RWPE2 (cell line): ENCODE data around the gene WAPL.

ENCODE experiments used
- ATAC-seq: fragments of 200-7000 bp; cut with Tn5 transposase; 3 replicates; pipeline ENCODE4 v1.9.1; 2021; ENCODE audit warnings: low read depth
- DNase-seq: peaks from one replicate; pipeline ENCODE4 v3.0.0-alpha.2; 2020; ENCODE audit warnings: low spot score
- H3K27ac ChIP-seq: fragments of 450-650 bp; 2 replicates; pipeline ENCODE4 v1.5.1; 2017; ENCODE audit warnings: mild to moderate bottlenecking; ENCODE audit not compliant: poor library complexity, severe bottlenecking
- H3K27me3 ChIP-seq: fragments of 250-450 bp; sonication (Bioruptor Pico); 2 replicates; pipeline ENCODE4 v1.5.1; 2021; ENCODE audit warnings: mild to moderate bottlenecking, moderate library complexity; ENCODE audit not compliant: insufficient read depth, poor library complexity, severe bottlenecking
- H3K36me3 ChIP-seq: fragments of 250-450 bp; sonication (Bioruptor Pico); 2 replicates; pipeline ENCODE4 v1.5.1; 2020; ENCODE audit warnings: low read depth, mild to moderate bottlenecking, moderate library complexity
- H3K4me1 ChIP-seq: fragments of 250-450 bp; sonication (Bioruptor Pico); 2 replicates; pipeline ENCODE4 v1.5.1; 2021; ENCODE audit warnings: mild to moderate bottlenecking, moderate library complexity; ENCODE audit not compliant: insufficient read depth, poor library complexity, severe bottlenecking
- H3K4me3 ChIP-seq: fragments of 250-450 bp; sonication (Bioruptor Pico); 2 replicates; pipeline ENCODE4 v1.5.1; 2021; ENCODE audit warnings: mild to moderate bottlenecking, moderate library complexity; ENCODE audit not compliant: severe bottlenecking
- H3K9me3 ChIP-seq: fragments of 250-450 bp; sonication (Bioruptor Pico); 2 replicates; pipeline ENCODE4 v1.5.1; 2021; ENCODE audit warnings: mild to moderate bottlenecking, moderate library complexity; ENCODE audit not compliant: severe bottlenecking
- TF ChIP-seq, protein P1 (sequence below): fragments of 450-650 bp; IDR thresholded peaks from one replicate; pipeline ENCODE4 v1.5.1; 2017; ENCODE audit warnings: mild to moderate bottlenecking, moderate library complexity; ENCODE audit not compliant: poor library complexity, severe bottlenecking

Gene WAPL

GRCh38 chr10:86411281-86411841 lies 110.2 kb downstream of the WAPL start:
- peaks cover 3% of the 10 kb centered on the region for H3K9me3 ChIP-seq
- TF ChIP-seq, protein P1, sequence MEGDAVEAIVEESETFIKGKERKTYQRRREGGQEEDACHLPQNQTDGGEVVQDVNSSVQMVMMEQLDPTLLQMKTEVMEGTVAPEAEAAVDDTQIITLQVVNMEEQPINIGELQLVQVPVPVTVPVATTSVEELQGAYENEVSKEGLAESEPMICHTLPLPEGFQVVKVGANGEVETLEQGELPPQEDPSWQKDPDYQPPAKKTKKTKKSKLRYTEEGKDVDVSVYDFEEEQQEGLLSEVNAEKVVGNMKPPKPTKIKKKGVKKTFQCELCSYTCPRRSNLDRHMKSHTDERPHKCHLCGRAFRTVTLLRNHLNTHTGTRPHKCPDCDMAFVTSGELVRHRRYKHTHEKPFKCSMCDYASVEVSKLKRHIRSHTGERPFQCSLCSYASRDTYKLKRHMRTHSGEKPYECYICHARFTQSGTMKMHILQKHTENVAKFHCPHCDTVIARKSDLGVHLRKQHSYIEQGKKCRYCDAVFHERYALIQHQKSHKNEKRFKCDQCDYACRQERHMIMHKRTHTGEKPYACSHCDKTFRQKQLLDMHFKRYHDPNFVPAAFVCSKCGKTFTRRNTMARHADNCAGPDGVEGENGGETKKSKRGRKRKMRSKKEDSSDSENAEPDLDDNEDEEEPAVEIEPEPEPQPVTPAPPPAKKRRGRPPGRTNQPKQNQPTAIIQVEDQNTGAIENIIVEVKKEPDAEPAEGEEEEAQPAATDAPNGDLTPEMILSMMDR, result no peak
- no peaks in the 10 kb centered on the region for H3K27me3 ChIP-seq
- no peaks in the 10 kb centered on the region for H3K36me3 ChIP-seq
- no peak overlapping the region for H3K27ac ChIP-seq
- H3K4me1 ChIP-seq, result no peaks in the 10 kb centered on the region
- no peak overlapping the region for H3K4me3 ChIP-seq
- DNase-seq, result no peak
- peak; percentile 69 for ATAC-seq

- no peaks in the 10 kb centered on the region for H3K27me3 ChIP-seq
- TF ChIP-seq, protein P1, result no peak
- H3K4me3 ChIP-seq, result no peak overlapping the region
- H3K36me3 ChIP-seq, result no peaks in the 10 kb centered on the region
- ATAC-seq, result peak; percentile 63; the same call in 2 of the 3 replicates
- H3K9me3 ChIP-seq, result peaks cover 3% of the 10 kb centered on the region
- H3K27ac ChIP-seq, result no peak overlapping the region
- H3K4me1 ChIP-seq, result no peaks in the 10 kb centered on the region
- DNase-seq, result no peak
Observed at GRCh38 chr10:86410542-86411124, 111.0 kb downstream of the WAPL start.

GRCh38 chr10:86409183-86409582 lies 112.4 kb downstream of the WAPL start:
- Histone ChIP-seq H3K4me3 (no peak overlapping the region), H3K36me3 (no peaks in the 10 kb centered on the region), H3K4me1 (no peaks in the 10 kb centered on the region), H3K9me3 (peaks cover 3% of the 10 kb centered on the region), H3K27ac (no peak overlapping the region), H3K27me3 (no peaks in the 10 kb centered on the region)
- no peak for DNase-seq
- TF ChIP-seq, protein P1, result no peak
- ATAC-seq, result no peak

- Histone ChIP-seq H3K4me3 (no peak overlapping the region), H3K4me1 (peaks cover 3% of the 10 kb centered on the region), H3K9me3 (no peaks in the 10 kb centered on the region), H3K27me3 (no peaks in the 10 kb centered on the region), H3K36me3 (no peaks in the 10 kb centered on the region), H3K27ac (no peak overlapping the region)
- TF ChIP-seq, protein P1, result no peak
- DNase-seq, result no peak
- ATAC-seq, result no peak
Observed at GRCh38 chr10:86403183-86403797, 118.3 kb downstream of the WAPL start.
